Measurements from ENCODE around the gene S100P.

DNA sequence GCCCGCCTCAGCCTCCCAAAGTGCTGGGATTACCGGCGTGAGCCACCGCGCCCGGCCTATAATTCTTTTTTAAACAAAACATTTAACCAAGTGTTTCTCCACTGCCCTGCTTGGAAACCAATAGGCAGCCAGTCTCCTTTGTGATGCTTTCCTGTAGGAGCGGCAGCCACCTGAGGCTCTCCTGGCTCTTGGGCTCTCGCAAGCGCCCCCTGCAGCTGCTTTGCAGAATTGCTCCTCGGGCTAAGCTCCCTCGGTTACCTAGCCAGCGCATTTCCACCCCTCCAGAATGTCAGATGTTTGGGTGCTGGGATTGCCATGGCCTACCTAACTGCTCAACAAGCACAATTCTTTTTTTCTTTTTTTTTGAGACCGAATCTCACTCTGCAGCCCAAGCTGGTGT, 7.7 kb downstream of the S100P start:
- TF ChIP-seq, protein P1, sequence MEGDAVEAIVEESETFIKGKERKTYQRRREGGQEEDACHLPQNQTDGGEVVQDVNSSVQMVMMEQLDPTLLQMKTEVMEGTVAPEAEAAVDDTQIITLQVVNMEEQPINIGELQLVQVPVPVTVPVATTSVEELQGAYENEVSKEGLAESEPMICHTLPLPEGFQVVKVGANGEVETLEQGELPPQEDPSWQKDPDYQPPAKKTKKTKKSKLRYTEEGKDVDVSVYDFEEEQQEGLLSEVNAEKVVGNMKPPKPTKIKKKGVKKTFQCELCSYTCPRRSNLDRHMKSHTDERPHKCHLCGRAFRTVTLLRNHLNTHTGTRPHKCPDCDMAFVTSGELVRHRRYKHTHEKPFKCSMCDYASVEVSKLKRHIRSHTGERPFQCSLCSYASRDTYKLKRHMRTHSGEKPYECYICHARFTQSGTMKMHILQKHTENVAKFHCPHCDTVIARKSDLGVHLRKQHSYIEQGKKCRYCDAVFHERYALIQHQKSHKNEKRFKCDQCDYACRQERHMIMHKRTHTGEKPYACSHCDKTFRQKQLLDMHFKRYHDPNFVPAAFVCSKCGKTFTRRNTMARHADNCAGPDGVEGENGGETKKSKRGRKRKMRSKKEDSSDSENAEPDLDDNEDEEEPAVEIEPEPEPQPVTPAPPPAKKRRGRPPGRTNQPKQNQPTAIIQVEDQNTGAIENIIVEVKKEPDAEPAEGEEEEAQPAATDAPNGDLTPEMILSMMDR (conservative IDR thresholded peaks at IDR 0.05): peak; percentile 39
- TF ChIP-seq ZFX (IDR thresholded peaks at IDR 0.05): no peak

Data from C4-2B (cell line).